Cardiac muscle cell (in vitro differentiated cells and primary cell): Measurements from ENCODE around the gene ACADVL. TPM values are rescaled to one million over a fixed set of nuclear protein-coding genes. Genes with fewer than 3 reads are reported as not detected.
"Not testable (repeated sequence)": the region's sequence is repeated elsewhere in the genome, so short reads cannot be mapped to it uniquely, and the experiment has no call there.

Experiments used
- DNase-seq, 2 donors: peaks; one replicate each; pipeline versions ENCODE4 v3.0.0 to v3.0.0-alpha.2; 2010 to 2017; ENCODE audit warnings: low read depth in 1 of 2, low spot score in 1 of 2
- H3K27ac ChIP-seq: fragments of 200-600 bp; sonication (generic); 2 replicates; pipeline ENCODE4 v1.5.1; 2016
- H3K27me3 ChIP-seq: fragments of 200-600 bp; sonication (generic); 2 replicates; pipeline ENCODE4 v1.6.0; 2016; ENCODE audit warnings: control low read depth
- H3K36me3 ChIP-seq: fragments of 200-600 bp; sonication (generic); 2 replicates; pipeline ENCODE4 v1.5.1; 2016; ENCODE audit warnings: control low read depth
- H3K4me1 ChIP-seq: fragments of 200-600 bp; sonication (generic); 2 replicates; pipeline ENCODE4 v1.8.1; 2017; ENCODE audit warnings: low read depth, mild to moderate bottlenecking, mixed run types
- H3K4me3 ChIP-seq: fragments of 200-600 bp; sonication (generic); 2 replicates; pipeline ENCODE4 v1.5.1; 2016; ENCODE audit warnings: mild to moderate bottlenecking
- H3K9me3 ChIP-seq: fragments of 200-600 bp; sonication (generic); 2 replicates; pipeline ENCODE4 v1.5.1; 2017; ENCODE audit warnings: low read depth, mild to moderate bottlenecking, control low read depth
- CTCF ChIP-seq: IDR thresholded peaks from 2 replicates; pipeline ENCODE4 v1.5.1; 2012; ENCODE audit warnings: low read depth, mild to moderate bottlenecking, low read length
- polyA plus RNA-seq: library from polyadenylated mRNA; unstranded; fragments of >200 nt; fragmentation: Nextera tagmentation; extraction: Ambion mirVana; gene quantifications from 2 replicates; pipeline ENCODE4 v1.2.1, GENCODE V29; 2016
- total RNA-seq: library from RNA; depleted of rRNA; stranded (reverse); fragments of >200 nt; gene quantifications from 2 replicates; pipeline ENCODE4 v1.2.3, GENCODE V29; 2016

ACADVL gene
- total and polyA plus RNA-seq, 2 experiments from 2014 or later, result 364 to 681 TPM

GRCh38 chr17:7241783-7242716 is 22.3 kb downstream of the ACADVL start, which contains the start of gene GABARAP:
Gene GABARAP (minus strand): TSS chr17:7242449. CDS start chr17:7242330, 119 bp downstream.
- peak; percentile 95 for DNase-seq
- Histone ChIP-seq H3K27me3 (no peaks in the 10 kb centered on the region), H3K27ac (peak within 1 kb of the TSS; percentile 98), H3K9me3 (no peaks in the 10 kb centered on the region), H3K4me3 (peak within 1 kb of the TSS; percentile 72), H3K4me1 (peaks cover 18% of the 10 kb centered on the region), H3K36me3 (peaks cover 17% of the 10 kb centered on the region)
- TF ChIP-seq CTCF, result no peak

GRCh38 chr17:7242717-7243452 is 23.1 kb downstream of the ACADVL start:
- Histone ChIP-seq H3K27me3 (no peaks in the 10 kb centered on the region), H3K4me3 (peak overlapping the region; percentile 72), H3K9me3 (no peaks in the 10 kb centered on the region), H3K4me1 (peaks cover 18% of the 10 kb centered on the region), H3K36me3 (peaks cover 17% of the 10 kb centered on the region), H3K27ac (peak overlapping the region; percentile 98)
- peak; percentile 98 for DNase-seq
- TF ChIP-seq CTCF, result no peak

- Histone ChIP-seq H3K9me3 (no peaks in the 10 kb centered on the region), H3K4me3 (peak overlapping the region; percentile 72), H3K27ac (peak overlapping the region; percentile 98), H3K36me3 (peaks cover 17% of the 10 kb centered on the region), H3K4me1 (peaks cover 18% of the 10 kb centered on the region), H3K27me3 (no peaks in the 10 kb centered on the region)
- no peak for DNase-seq
- no peak for TF ChIP-seq CTCF
Measured at GRCh38 chr17:7243453-7243729, 23.7 kb downstream of the ACADVL start.

GRCh38 chr17:7243838-7244237 is 24.1 kb downstream of the ACADVL start:
- not testable (repeated sequence) for H3K4me3 ChIP-seq, H3K9me3 ChIP-seq, H3K27me3 ChIP-seq, DNase-seq
- Histone ChIP-seq H3K4me1 (peaks cover 22% of the 10 kb centered on the region), H3K36me3 (peaks cover 17% of the 10 kb centered on the region), H3K27ac (peak overlapping the region; percentile 98)

- Histone ChIP-seq H3K4me3 (no peak overlapping the region), H3K36me3 (peaks cover 17% of the 10 kb centered on the region), H3K27me3 (no peaks in the 10 kb centered on the region), H3K27ac (no peak overlapping the region), H3K9me3 (no peaks in the 10 kb centered on the region), H3K4me1 (peaks cover 21% of the 10 kb centered on the region)
- no peak for TF ChIP-seq CTCF
- DNase-seq, result no peak
Measured at GRCh38 chr17:7246779-7247178, 27.0 kb downstream of the ACADVL start.

- H3K4me3 ChIP-seq, result no peak overlapping the region
Measured at GRCh38 chr17:7248796-7249195, 29.1 kb downstream of the ACADVL start.

More at GRCh38 chr17:7248796-7249195, 29.1 kb downstream of the ACADVL start:
- no peak for DNase-seq
- Histone ChIP-seq H3K9me3 (no peaks in the 10 kb centered on the region), H3K27me3 (no peaks in the 10 kb centered on the region), H3K36me3 (peaks cover 17% of the 10 kb centered on the region), H3K4me1 (peaks cover 19% of the 10 kb centered on the region), H3K27ac (peak overlapping the region; percentile 70)
- TF ChIP-seq CTCF, result no peak
